ENCODE data around the gene RPS16.

DNA sequence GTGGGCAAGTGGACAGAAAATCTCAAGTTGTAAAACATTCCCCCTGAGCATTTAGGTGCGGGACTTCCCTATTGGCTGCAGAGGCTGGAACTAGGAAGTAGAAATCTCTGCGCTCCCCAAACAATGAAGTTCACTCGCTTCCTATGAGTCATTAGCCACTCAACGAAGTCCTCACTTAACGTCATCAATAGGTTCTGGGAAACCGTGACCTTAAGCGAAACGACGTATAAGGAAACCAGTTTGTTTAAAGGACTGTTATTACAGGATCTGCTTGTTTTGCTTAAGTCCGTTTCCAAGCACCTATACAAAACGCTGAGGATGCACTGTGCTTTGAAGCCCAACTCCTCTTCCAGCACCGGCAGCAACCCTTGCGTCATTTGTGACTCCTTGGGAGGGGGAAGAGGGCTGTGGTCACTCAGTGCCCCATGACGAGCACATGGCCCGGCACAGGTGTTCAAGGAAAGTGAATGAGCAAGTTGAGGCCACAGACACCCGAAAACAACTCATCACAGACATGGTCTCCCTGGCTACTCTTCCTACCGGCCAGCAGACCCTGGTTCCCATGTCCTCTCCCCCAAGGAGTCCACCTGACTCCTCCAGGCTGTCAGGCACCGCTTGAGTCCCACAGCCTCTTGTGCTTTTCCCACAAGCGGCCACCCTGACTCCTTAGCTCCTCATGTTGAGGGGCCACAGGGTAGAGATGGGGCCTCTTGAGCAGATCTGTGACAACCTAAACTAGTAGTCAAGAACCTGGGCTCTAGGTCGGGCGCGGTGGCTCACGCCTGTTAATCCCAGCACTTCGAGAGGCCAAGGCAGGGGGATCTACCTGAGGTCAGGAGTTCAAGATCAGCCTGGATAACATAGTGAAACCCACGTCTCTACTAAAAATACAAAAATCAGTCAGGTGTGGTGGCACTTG lies 4.8 kb downstream of the RPS16 start:
- no peak for TF ChIP-seq CEBPB (IDR thresholded peaks at IDR 0.05)
- no peak for TF ChIP-seq EP300 (IDR thresholded peaks at IDR 0.05; ENCODE audit: borderline replicate concordance)
- TF ChIP-seq RAD21 (IDR thresholded peaks at IDR 0.05; ENCODE audit: low read depth), result no peak
- no peak for TF ChIP-seq YY1 (IDR thresholded peaks at IDR 0.05; ENCODE audit: low read depth)
- TF ChIP-seq, protein P1, sequence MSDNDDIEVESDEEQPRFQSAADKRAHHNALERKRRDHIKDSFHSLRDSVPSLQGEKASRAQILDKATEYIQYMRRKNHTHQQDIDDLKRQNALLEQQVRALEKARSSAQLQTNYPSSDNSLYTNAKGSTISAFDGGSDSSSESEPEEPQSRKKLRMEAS (IDR thresholded peaks at IDR 0.05), result peak; percentile 77
- TF ChIP-seq, protein P2, sequence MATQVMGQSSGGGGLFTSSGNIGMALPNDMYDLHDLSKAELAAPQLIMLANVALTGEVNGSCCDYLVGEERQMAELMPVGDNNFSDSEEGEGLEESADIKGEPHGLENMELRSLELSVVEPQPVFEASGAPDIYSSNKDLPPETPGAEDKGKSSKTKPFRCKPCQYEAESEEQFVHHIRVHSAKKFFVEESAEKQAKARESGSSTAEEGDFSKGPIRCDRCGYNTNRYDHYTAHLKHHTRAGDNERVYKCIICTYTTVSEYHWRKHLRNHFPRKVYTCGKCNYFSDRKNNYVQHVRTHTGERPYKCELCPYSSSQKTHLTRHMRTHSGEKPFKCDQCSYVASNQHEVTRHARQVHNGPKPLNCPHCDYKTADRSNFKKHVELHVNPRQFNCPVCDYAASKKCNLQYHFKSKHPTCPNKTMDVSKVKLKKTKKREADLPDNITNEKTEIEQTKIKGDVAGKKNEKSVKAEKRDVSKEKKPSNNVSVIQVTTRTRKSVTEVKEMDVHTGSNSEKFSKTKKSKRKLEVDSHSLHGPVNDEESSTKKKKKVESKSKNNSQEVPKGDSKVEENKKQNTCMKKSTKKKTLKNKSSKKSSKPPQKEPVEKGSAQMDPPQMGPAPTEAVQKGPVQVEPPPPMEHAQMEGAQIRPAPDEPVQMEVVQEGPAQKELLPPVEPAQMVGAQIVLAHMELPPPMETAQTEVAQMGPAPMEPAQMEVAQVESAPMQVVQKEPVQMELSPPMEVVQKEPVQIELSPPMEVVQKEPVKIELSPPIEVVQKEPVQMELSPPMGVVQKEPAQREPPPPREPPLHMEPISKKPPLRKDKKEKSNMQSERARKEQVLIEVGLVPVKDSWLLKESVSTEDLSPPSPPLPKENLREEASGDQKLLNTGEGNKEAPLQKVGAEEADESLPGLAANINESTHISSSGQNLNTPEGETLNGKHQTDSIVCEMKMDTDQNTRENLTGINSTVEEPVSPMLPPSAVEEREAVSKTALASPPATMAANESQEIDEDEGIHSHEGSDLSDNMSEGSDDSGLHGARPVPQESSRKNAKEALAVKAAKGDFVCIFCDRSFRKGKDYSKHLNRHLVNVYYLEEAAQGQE (IDR thresholded peaks at IDR 0.05; ENCODE audit: low read depth), result no peak
- no peak for TF ChIP-seq TAF1 (IDR thresholded peaks at IDR 0.05; ENCODE audit: low read depth)
- TF ChIP-seq EGR1 (IDR thresholded peaks at IDR 0.05), result no peak
- no peak for TF ChIP-seq ZBTB7A (IDR thresholded peaks at IDR 0.05; ENCODE audit: low read depth)
- no peak for TF ChIP-seq FOXM1 (IDR thresholded peaks at IDR 0.05; ENCODE audit: borderline replicate concordance, low read depth)
- TF ChIP-seq, protein P3, sequence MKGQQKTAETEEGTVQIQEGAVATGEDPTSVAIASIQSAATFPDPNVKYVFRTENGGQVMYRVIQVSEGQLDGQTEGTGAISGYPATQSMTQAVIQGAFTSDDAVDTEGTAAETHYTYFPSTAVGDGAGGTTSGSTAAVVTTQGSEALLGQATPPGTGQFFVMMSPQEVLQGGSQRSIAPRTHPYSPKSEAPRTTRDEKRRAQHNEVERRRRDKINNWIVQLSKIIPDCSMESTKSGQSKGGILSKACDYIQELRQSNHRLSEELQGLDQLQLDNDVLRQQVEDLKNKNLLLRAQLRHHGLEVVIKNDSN (IDR thresholded peaks at IDR 0.05), result no peak
